Measurements from ENCODE around the gene MPZL2.
"Not testable (repeated sequence)": the region's sequence is repeated elsewhere in the genome, so short reads cannot be mapped to it uniquely, and the experiment has no call there.

MPZL2 gene

GRCh38 chr11:118263695-118264568 is at the start of gene MPZL2:
MPZL2 (minus strand) TSS chr11:118264297; CDS start chr11:118264153, 144 bp downstream.
- DNase-seq, result peak; percentile 27

- no peak for DNase-seq
These were observed 49.1 kb upstream of the MPZL2 start for GRCh38 chr11:118313242-118313641.

- no peak for DNase-seq
These were observed 48.2 kb upstream of the MPZL2 start for GRCh38 chr11:118312328-118312727.

GRCh38 chr11:118311518-118311917 is 47.4 kb upstream of the MPZL2 start:
- no peak for DNase-seq

GRCh38 chr11:118310781-118311485 is 46.8 kb upstream of the MPZL2 start:
- no peak for DNase-seq

GRCh38 chr11:118310271-118310670 is 46.2 kb upstream of the MPZL2 start:
- DNase-seq, result no peak

GRCh38 chr11:118308995-118309528 is 45.0 kb upstream of the MPZL2 start:
- not testable (repeated sequence) for DNase-seq

- no peak for DNase-seq
These were observed 42.5 kb upstream of the MPZL2 start for GRCh38 chr11:118306556-118306955.

GRCh38 chr11:118305726-118306125 is 41.6 kb upstream of the MPZL2 start:
- DNase-seq, result no peak

- no peak for DNase-seq
These were observed 40.6 kb upstream of the MPZL2 start, which contains the start of gene CD3E for GRCh38 chr11:118304568-118305248. CD3E (plus strand) TSS chr11:118304730; CDS start chr11:118304953, 223 bp downstream.

GRCh38 chr11:118304227-118304567 is 40.1 kb upstream of the MPZL2 start:
- no peak for DNase-seq

GRCh38 chr11:118301600-118302195 is 37.6 kb upstream of the MPZL2 start:
- no peak for DNase-seq

GRCh38 chr11:118295815-118296454 is 31.8 kb upstream of the MPZL2 start:
- no peak for DNase-seq

GRCh38 chr11:118295199-118295598 is 31.1 kb upstream of the MPZL2 start:
- no peak for DNase-seq

GRCh38 chr11:118294053-118294452 is 30.0 kb upstream of the MPZL2 start:
- DNase-seq, result no peak

GRCh38 chr11:118291477-118292135 is 27.5 kb upstream of the MPZL2 start:
- DNase-seq, result no peak

- no peak for DNase-seq
These were observed 26.8 kb upstream of the MPZL2 start for GRCh38 chr11:118290923-118291322.

GRCh38 chr11:118289401-118289800 is 25.3 kb upstream of the MPZL2 start:
- DNase-seq, result no peak

- no peak for DNase-seq
These were observed 22.9 kb upstream of the MPZL2 start for GRCh38 chr11:118287006-118287405.

- DNase-seq, result no peak
These were observed 22.4 kb upstream of the MPZL2 start for GRCh38 chr11:118286545-118286944.

GRCh38 chr11:118283756-118284350 is 19.8 kb upstream of the MPZL2 start:
- no peak for DNase-seq

Measured in femur (tissue), 1 donor.